Measurements from ENCODE around the gene PHTF2. TPM values are rescaled to one million over a fixed set of nuclear protein-coding genes. Genes with fewer than 3 reads are reported as not detected.
"Not testable (repeated sequence)": the region's sequence is repeated elsewhere in the genome, so short reads cannot be mapped to it uniquely, and the experiment has no call there.

The PHTF2 gene
- total RNA-seq, 2 donors from 2014 or later, result 17.3 to 17.7 TPM

DNA sequence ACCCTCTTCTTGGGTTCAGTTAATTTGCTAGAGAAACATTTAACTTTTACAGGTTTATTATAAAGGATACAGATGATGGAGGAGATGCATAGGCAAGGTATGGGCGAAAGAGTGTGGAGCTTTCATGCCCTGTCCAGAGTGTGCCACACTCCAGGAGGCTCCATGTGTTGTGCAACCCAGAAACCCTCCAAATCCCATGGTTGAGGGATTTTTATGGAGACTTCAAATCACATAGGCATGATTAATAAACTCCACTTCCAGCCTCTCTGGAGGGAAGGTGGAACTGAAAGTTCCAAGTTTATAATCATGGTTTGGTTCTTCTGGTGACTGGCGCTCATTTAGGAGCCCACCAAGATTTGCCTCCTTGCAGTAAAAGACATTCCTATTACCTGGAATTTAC lies 159.9 kb downstream of the PHTF2 start:
- ATAC-seq, result no peak
- DNase-seq, result no peak
- intact Hi-C loops (cut with DNase I), result no loop called here

DNA sequence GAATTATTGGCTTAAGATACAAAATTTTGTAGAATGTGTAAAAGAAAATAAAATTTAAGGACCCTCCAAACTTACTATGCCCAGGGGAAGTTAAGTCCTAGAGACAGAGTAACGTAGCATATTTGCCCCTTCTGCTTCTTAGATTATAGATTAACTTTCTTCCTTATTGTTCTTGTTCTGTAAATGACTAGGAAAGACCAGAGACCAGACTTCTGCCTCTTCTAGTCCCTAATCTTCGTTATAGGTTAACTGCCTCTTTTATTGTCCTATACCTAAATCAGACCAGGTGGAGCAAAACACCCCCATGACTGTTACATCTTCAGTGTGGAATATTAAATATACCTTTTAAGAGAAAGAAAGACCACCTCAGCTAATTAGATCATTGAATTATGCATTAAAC lies 160.5 kb downstream of the PHTF2 start:
- DNase-seq (no peak), ATAC-seq (no peak)
- intact Hi-C loops (cut with DNase I), result no loop called here

DNA sequence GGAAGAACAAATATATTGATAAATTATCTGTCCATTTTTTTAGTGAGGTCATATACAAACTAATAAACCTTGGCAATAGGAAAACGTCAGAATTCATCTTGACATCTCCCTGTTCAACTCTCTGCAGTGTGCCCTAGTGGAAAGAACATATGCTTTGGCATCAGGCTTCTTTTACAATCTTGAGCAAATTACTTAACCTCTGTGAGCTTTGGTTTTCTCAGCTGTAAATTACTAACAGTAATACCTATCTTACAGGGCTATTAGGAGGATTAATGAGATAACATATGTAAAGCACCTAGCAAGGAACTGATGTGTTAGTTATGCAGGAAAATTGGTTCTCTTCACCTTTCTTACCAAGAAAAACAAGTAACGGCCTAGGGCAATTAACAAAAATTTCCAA lies 161.8 kb downstream of the PHTF2 start:
- no peak for DNase-seq
- intact Hi-C loops (cut with DNase I), result no loop called here
- ATAC-seq, result no peak

DNA sequence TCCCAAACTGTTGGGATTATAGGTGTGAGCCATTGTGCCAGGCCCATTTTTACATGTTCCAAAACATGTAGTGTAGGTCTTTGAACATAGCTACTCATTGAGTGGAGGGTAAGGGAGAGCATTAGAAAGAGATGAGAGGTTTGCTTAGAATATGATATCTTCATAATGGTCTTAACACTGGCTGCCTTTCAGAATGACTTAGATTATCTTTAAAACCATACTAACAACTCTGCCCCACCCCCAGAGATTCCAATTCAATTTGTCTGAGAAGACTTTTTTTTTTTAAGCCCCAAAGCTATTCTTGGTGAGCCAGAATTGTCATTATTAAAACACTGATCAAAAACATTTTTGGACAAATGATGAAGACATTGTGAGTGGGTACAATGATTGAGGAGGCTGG lies 168.9 kb downstream of the PHTF2 start:
- intact Hi-C loops (cut with DNase I), result no loop called here
- DNase-seq (no peak), ATAC-seq (no peak)

- intact Hi-C loops (cut with DNase I), result no loop called here
- ATAC-seq (no peak), DNase-seq (no peak)
Measured at GRCh38 chr7:77971726-77972125, 173.2 kb downstream of the PHTF2 start.

DNA sequence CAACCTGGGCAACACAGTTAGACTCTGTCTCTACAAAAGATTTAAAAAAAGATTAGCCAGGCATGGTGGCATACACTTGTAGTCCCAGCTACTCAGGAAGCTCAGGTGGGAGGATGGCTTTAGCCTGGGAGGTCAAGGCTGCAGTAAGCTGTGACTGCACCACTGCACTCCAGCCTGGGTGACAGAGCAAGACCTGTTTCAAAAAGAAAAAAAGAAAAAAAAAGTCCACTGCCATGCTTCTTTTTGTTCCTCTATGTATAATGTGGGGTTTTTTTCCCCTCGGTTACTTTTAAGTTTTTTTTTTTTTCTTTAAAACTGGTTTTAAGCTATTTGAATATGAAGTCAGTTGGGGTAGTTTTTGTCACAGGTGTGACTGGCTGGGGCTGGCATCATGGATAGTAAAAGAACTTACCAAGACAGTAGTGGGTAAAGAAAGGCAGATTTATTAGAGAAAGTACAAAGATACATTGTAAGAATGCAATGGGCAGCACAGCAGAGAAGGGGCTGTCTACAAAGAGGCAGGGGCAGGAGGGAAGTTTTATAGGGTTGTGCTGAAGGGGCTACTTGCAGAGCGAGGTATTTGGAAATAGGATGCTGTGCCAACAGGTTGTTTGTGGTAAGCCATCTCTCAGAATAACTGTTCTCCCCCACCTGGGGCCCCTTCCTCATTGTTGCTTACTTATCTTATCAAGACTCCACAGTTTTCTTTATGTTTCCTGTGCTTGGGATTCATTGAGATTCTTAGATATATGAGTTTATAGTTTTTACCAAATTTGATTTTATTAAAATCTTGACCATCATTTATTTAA lies 177.3 kb downstream of the PHTF2 start:
- ATAC-seq (no peak), DNase-seq (no peak)
- intact Hi-C loops (cut with DNase I), result no loop called here

GRCh38 chr7:77979219-77979618 lies 180.6 kb downstream of the PHTF2 start:
- ATAC-seq, result no peak
- intact Hi-C loops (cut with DNase I), result no loop called here
- DNase-seq, result no peak

- intact Hi-C loops (cut with DNase I), result no loop called here
- DNase-seq (no peak), ATAC-seq (no peak)
Measured at GRCh38 chr7:77980087-77980713, 181.6 kb downstream of the PHTF2 start.

- DNase-seq (no peak), ATAC-seq (no peak)
- intact Hi-C loops (cut with DNase I), result no loop called here
Measured at GRCh38 chr7:77982926-77983550, 184.5 kb downstream of the PHTF2 start.

DNA sequence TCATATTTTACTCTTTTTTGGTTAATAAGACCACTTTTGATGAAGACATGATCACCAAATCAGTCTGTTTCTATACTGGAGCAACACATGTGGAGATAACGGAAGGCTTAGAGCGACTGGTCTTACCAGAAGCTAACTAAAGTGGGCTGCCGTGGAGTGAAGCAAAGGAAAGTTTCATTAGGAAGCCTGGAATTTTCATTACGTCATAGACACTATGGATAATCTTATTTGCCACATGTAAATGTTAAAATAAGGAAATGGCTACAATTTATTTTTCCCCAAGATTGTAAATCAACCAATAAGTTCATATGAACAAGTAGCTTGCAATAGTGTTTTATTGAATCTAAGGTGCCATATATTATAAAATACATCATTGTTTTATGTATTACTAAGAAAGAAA lies 185.4 kb downstream of the PHTF2 start:
- ATAC-seq, result no peak
- no peak for DNase-seq
- intact Hi-C loops (cut with DNase I), result no loop called here

DNA sequence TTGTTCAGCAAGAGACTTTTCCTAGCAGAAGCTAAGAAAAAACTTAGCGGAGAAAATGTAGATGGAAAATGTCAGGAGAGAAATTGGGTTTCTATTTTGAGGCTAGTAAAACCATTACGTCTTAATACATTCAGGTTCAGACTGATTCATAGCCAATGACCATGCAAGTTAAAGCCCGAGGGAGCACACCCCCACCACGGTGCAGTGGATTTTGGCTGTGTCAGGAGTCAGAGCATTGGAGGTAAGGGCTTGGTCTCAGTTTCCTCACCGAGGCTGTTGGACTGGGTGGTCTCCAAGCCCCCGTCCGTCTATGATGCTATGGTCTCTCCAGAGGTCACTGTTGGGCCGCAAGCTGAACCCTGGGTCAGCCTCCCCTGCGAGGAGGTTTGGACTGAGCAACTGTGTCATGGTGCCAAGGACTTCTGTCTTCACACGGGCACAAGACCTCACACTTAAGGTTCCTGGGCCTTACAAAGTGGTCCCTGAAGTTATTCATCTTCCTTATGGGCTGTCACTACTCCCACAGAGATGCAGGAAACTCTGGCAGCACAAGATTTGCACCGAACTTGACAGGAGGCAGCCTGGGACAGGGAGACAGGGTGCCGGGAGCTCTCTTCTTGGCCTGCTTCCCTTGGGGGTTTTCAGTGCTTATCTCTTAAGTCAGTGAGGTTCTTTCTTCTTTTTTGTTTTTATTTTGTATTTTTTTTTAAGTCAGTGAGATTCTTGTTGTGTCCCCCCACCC lies 186.8 kb downstream of the PHTF2 start:
- no peak for DNase-seq
- no peak for ATAC-seq
- intact Hi-C loops (cut with DNase I), result no loop called here

DNA sequence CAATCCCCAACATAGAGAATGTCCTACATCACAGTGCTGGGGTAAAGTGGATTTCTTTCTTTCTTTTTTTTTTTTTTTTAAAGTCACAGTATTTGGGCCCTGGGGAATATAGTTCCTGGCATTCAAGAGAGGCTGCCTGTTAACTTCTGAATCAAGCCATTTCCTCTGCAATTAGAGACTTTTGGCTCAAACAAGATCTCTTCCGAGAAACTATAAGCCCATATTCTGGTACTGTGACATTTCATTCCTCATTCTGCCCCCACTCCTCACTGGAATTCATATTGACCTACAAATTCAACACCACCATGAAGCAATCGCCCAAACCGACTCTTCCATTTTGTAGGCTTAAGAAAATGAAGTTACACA lies 187.4 kb downstream of the PHTF2 start:
- ATAC-seq (peak in 1 of 2 donors; percentile 68), DNase-seq (no peak)
- intact Hi-C loops (cut with DNase I), result no loop called here

DNA sequence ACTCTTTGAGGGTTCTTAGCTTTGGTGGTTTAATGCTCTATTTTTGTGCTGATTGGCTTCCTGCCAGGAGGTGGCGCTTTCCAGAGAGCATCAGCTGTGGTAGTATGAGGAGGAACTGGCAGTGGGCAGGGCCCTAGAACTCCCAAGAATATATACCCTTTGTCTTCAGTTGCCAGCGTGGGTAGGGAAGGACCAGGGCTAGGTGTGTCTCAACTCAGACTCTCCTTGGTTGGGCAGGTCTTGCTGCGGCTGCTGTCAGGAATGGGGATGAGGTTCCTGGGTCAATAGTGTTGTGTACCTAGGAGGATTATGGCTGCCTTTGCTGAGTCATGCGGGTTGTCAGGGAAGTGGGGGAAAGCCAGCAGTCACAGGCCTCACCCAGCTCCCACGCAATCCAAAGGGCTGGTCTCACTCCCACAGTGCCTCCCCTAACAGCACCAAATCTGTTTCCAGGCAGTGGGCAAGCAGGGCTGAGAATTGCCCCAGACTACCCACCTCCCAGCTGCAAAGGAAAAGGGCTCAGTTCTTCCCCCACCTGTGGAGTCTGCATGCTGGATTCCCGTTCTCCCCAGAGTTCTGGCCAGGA lies 191.5 kb downstream of the PHTF2 start:
- no peak for DNase-seq
- no peak for ATAC-seq
- intact Hi-C loops (cut with DNase I), result no loop called here

DNA sequence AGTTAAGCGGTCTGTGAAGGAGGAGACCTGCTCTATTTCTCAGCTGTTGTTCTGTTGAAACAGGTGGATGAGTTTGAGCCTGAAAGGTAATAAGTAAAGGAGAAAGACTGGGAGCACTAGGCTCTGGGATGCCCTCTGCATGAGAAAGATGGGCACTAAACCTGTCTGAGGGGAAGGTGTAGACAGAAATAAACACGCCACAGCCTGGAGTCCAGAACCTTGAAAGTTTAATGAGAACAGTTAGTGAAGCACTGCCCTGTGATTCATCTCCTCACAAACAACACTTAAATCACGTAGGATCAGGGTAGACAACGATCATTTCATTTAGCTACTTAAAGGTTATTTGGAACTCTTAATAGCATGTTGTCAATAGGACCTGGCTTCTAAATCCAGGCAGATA lies 193.1 kb downstream of the PHTF2 start:
- no peak for ATAC-seq
- intact Hi-C loops (cut with DNase I), result no loop called here
- DNase-seq, result no peak

- no peak for ATAC-seq
- intact Hi-C loops (cut with DNase I), result no loop called here
- DNase-seq, result no peak
Measured at GRCh38 chr7:77993838-77994237, 195.3 kb downstream of the PHTF2 start.

DNA sequence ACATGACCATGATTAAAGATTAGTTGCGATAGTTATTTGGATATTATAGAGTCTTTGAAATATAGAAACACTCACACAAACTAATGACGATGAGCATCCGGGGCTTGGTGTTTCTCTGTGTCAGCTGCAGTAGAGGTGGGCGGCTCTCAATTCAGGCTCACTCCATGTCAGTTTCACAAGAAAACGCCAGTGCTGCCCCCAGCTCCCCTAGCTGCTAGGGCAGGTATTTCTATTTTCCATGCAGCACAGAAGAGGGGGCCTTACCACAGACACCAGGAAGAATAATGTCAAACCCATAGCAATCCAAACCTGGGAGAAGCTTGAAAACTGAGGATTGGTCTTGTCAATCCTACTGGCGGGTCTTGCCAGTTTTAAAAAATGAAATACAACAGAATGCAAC lies 197.1 kb downstream of the PHTF2 start:
- ATAC-seq, result no peak
- DNase-seq, result no peak
- intact Hi-C loops (cut with DNase I), result no loop called here

DNA sequence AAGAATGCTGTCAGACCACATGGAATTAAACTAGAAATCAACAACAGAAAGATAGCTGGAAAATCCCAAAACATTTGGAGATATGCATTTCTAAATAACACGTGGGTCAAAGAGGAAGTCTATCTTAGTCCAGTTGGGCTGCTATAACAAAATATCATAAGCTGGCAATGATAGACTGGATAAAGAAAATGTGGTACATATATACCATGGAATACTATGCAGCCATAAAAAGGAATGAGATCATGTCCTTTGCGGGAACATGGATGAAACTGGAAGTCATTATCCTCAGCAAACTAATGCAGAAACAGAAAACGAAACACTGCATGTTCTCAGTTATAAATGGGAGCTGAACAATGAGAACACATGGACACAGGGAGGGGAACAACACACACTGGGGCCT lies 200.6 kb downstream of the PHTF2 start:
- DNase-seq; intact Hi-C loops (cut with DNase I); ATAC-seq: not testable (repeated sequence)

- intact Hi-C loops (cut with DNase I), result no loop called here
- no peak for DNase-seq
- no peak for ATAC-seq
Measured at GRCh38 chr7:78002021-78002420, 203.4 kb downstream of the PHTF2 start.

GRCh38 chr7:78002715-78003114 lies 204.1 kb downstream of the PHTF2 start:
- intact Hi-C loops (cut with DNase I), result no loop called here
- DNase-seq (no peak), ATAC-seq (no peak)
